ENCODE data around the gene RC3H2.

DNA sequence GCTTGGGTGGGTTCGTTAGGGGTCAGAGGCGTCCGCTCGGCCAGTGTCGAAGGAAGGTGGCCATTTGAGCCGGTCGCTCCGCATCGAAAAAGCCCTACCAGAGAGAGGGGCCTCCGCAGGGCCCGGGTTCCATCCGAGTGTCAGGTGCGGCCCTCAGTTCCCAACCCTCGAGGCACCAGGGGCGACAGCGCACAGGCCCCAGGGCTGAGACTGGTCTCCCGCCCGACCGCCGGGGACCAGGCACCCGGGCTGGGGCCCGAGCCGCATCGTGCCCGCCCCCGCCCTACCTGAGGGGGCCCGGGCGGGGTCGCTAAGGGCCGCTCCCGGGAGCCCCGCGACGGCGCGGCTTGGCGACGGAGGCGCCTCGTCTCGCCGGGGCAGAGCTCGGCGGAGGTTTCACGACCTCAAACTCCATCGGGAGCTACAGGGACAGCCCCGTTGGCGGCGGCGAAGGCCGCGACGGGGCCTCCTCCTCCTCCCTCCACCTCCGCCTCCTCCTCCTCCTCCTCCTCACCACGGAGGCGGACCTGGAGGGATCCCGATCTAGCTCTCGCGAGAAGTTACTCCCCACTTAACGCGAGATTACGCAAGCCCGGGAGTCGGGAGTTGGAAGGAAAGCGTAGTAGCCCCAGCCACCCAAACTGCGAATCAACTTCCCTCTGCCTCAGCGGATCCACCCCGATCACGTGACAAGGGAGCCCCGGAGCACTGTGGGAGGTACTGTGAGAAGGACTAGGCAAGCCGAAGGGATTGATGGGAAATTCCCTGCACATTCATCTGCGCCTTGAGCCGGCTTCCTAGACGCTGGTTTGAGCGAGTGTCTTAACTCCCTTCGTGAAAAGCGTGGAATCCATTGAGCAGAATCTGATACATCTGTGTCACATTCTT, at the start of gene RC3H2:
- TF ChIP-seq POLR2A (IDR thresholded peaks at IDR 0.05) (peak; percentile 86 to 95), CTCF (IDR thresholded peaks at IDR 0.05) (peak in 2 of 5 experiments; percentile 48 to 55)

All from tibial nerve (tissue), 3 donors.